Nephron progenitor cell (in vitro differentiated cells): Measurements from ENCODE around the gene CD200R1L.

ENCODE experiments used
- DNase-seq: peaks from one replicate; pipeline ENCODE4 v3.0.0; 2021
- H3K27ac Mint-ChIP-seq: 2 replicates; pipeline ENCODE4 v1.8.0; 2021; ENCODE audit warnings: mild to moderate bottlenecking, moderate library complexity, mixed read lengths
- H3K27me3 Mint-ChIP-seq: 2 replicates; pipeline ENCODE4 v1.8.0; 2021; ENCODE audit warnings: mild to moderate bottlenecking, low read depth, mixed read lengths; ENCODE audit not compliant: poor library complexity
- H3K36me3 Mint-ChIP-seq: 2 replicates; pipeline ENCODE4 v1.8.0; 2021; ENCODE audit warnings: low read depth, mixed read lengths
- H3K4me1 Mint-ChIP-seq: 2 replicates; pipeline ENCODE4 v1.8.0; 2021; ENCODE audit warnings: mixed read lengths
- H3K4me3 Mint-ChIP-seq: 2 replicates; pipeline ENCODE4 v1.8.0; 2021; ENCODE audit warnings: mild to moderate bottlenecking, moderate library complexity, mixed read lengths
- H3K9me3 Mint-ChIP-seq: 2 replicates; pipeline ENCODE4 v1.8.0; 2021; ENCODE audit warnings: mild to moderate bottlenecking, moderate library complexity, mixed read lengths
- TF ChIP-seq, protein P1 (sequence below): fragments of 200-600 bp; sonication (generic); IDR thresholded peaks from 2 replicates; pipeline ENCODE4 v1.5.0; 2021; ENCODE audit warnings: antibody characterized with exemption

Gene CD200R1L

DNA sequence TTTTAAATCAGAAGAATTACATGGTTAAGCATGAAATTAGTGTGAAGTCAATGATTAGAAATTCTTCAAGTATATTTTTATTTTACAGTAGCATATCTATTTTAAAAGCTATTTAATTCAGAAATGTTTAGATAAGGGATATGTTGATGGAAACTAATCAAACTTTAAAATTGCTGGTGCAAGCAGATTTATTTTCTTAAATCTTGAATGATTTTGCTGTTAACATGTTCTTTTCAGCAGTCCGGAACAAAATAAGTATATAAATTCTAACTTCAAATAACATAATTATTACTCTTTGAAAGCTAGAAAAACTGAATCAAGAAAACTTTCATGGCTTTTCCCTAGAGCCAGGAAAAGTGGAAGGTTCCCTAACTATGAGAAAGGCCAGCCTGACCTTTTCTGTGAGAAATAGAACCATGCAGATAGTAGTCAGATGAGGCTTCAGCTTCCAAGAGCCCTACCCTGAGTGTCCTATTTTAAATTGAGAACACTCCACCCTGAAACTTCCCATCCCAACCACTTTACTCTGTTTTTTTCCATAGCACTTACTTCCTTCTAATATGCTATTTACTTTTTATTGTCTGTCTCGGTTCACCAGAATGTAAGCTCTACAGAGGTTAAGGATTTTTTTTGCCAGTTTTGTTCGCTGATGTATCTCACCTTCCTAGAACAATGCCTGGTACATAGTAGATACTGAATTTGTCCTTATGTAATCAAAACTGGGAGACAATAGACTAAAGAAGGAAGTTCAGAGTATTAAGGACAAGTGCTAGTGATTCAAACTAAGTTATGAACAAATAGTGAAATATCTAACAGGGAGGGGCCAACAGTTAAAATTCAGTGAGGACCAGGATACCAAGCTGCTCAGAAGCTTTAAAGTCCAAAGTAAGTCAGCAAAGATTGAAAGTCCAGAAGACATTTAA is 66.8 kb downstream of the CD200R1L start:
- H3K4me1 Mint-ChIP-seq = no peaks in the 10 kb centered on the region
- no peak overlapping the region for H3K4me3 Mint-ChIP-seq
- DNase-seq = no peak
- no peak overlapping the region for H3K27ac Mint-ChIP-seq
- peaks cover 13% of the 10 kb centered on the region for H3K27me3 Mint-ChIP-seq
- H3K9me3 Mint-ChIP-seq = no peaks in the 10 kb centered on the region
- TF ChIP-seq, protein P1, sequence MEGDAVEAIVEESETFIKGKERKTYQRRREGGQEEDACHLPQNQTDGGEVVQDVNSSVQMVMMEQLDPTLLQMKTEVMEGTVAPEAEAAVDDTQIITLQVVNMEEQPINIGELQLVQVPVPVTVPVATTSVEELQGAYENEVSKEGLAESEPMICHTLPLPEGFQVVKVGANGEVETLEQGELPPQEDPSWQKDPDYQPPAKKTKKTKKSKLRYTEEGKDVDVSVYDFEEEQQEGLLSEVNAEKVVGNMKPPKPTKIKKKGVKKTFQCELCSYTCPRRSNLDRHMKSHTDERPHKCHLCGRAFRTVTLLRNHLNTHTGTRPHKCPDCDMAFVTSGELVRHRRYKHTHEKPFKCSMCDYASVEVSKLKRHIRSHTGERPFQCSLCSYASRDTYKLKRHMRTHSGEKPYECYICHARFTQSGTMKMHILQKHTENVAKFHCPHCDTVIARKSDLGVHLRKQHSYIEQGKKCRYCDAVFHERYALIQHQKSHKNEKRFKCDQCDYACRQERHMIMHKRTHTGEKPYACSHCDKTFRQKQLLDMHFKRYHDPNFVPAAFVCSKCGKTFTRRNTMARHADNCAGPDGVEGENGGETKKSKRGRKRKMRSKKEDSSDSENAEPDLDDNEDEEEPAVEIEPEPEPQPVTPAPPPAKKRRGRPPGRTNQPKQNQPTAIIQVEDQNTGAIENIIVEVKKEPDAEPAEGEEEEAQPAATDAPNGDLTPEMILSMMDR = no peak
- H3K36me3 Mint-ChIP-seq = no peaks in the 10 kb centered on the region

DNA sequence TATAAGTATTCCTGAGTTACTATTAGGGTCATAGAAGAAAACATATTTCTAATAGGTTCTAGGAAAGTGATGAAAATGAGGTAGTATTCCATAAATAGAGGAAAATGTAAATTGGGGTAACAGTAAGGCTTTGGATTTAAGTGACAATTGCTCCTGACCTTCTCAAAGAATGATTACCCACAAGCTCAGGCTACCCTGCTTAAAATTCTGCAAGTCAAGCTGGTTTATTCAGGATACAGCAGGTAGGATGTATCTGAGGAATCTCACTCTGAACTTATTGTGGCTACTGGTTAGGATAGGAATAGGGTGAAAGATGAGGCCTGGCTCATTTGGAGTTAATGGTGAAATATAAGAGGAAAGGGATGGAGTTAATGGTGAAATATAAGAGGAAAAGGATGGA is 67.7 kb downstream of the CD200R1L start:
- no peaks in the 10 kb centered on the region for H3K36me3 Mint-ChIP-seq
- H3K4me3 Mint-ChIP-seq = no peak overlapping the region
- H3K27me3 Mint-ChIP-seq = peaks cover 13% of the 10 kb centered on the region
- TF ChIP-seq, protein P1 = no peak
- no peaks in the 10 kb centered on the region for H3K4me1 Mint-ChIP-seq
- H3K9me3 Mint-ChIP-seq = no peaks in the 10 kb centered on the region
- no peak for DNase-seq
- no peak overlapping the region for H3K27ac Mint-ChIP-seq

DNA sequence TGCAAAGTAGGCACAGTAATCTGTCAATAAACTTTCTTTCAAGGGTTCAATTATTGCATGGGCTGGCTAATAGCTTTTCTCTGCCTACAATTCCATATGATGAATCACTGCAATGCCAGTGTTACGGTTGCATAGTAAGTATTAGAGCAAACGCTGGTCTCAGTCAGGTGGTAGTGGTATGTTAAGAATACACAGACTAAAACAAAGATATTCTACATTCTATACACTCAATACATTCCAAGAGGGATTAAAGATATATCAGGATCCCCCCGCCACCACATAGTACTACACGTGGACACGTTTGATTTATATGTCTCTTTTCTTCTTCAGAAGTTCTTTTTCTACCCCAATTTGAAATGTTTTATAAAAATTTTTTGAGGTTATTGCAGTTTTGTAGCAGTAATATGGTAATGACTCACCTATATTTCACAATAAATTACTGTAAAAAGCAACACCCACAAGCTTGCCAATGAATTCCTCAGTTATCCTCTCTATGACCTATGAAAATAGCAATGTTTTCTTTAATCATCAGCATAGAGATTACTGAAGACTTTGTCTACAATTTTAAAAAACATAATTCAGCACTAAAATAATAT is 68.2 kb downstream of the CD200R1L start:
- TF ChIP-seq, protein P1 = no peak
- no peaks in the 10 kb centered on the region for H3K9me3 Mint-ChIP-seq
- no peaks in the 10 kb centered on the region for H3K36me3 Mint-ChIP-seq
- no peak overlapping the region for H3K27ac Mint-ChIP-seq
- no peak overlapping the region for H3K4me3 Mint-ChIP-seq
- no peak for DNase-seq
- peaks cover 13% of the 10 kb centered on the region for H3K27me3 Mint-ChIP-seq
- H3K4me1 Mint-ChIP-seq = no peaks in the 10 kb centered on the region

DNA sequence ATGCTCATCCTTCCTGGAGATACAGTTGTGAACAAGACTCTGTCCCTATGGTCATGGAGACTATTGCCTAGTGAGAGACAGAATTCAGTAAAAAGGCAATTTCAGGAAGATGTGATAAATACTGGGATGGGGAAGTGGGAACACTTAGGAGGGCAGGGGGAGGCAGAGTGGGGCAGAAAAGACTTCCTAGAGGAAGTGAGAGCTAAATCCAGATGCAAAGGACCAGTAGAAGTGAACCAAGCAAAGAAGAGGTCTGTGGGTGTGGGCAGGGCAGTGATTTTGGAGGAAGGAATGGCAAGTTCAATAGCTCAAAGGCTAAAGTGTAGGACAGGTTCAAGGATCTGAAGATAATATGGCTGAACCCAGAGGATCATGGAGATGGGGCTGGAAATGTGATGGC is 68.9 kb downstream of the CD200R1L start:
- Mint-ChIP-seq H3K9me3 (no peaks in the 10 kb centered on the region), H3K27ac (no peak overlapping the region), H3K4me3 (no peak overlapping the region), H3K4me1 (no peaks in the 10 kb centered on the region), H3K36me3 (no peaks in the 10 kb centered on the region), H3K27me3 (peaks cover 13% of the 10 kb centered on the region)
- no peak for DNase-seq
- TF ChIP-seq, protein P1 = no peak

DNA sequence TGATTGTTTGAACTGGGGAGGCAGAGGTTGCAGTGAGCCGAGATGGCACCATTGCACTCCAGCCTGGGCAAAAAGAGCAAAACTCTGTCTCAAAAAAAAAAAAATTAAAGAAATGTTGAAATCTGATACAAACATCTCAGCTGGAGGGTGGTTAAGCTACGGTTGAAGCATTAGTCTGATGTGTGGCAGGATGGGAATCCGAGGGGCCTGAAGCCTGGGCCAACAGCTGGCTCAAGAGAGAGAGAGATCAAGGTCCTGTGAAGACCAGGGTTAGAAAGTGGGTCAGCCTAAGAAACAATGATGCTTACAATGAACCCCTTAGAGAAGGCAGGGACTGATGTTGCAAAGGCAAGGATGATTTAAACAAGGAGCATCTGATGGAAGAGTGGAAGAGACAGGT is 69.8 kb downstream of the CD200R1L start:
- Mint-ChIP-seq H3K27ac (no peak overlapping the region), H3K4me1 (no peaks in the 10 kb centered on the region), H3K4me3 (no peak overlapping the region), H3K36me3 (no peaks in the 10 kb centered on the region), H3K27me3 (peaks cover 13% of the 10 kb centered on the region), H3K9me3 (no peaks in the 10 kb centered on the region)
- no peak for DNase-seq
- TF ChIP-seq, protein P1 = no peak
